GM21360 (cell line): Measurements from ENCODE around the gene COL6A1.
"Not testable (repeated sequence)": the region's sequence is repeated elsewhere in the genome, so short reads cannot be mapped to it uniquely, and the experiment has no call there.

Experiments
- ATAC-seq: cut with Tn5 transposase; IDR thresholded peaks from one replicate; pipeline ENCODE4 v1.9.1; 2021; ENCODE audit warnings: mild to moderate bottlenecking, moderate library complexity; ENCODE audit not compliant: unreplicated experiment

The COL6A1 gene

DNA sequence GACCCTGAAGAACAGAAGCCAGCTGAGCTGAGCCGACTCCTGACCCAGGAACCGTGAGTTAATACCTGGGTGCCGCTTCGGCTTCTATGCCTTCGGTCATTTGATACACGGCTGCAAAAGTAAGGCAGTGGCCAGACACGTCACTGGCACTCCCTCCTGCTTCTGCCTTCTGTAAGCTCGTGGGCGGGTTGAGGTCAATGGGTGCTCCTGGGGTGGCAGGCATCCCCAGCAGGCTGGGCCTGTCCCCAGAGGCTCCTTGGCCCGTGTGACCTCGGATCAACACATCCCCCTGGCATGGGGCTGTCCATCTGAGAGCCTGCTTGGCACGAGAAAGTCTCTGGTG, 35.7 kb upstream of the COL6A1 start:
- ATAC-seq: no peak

DNA sequence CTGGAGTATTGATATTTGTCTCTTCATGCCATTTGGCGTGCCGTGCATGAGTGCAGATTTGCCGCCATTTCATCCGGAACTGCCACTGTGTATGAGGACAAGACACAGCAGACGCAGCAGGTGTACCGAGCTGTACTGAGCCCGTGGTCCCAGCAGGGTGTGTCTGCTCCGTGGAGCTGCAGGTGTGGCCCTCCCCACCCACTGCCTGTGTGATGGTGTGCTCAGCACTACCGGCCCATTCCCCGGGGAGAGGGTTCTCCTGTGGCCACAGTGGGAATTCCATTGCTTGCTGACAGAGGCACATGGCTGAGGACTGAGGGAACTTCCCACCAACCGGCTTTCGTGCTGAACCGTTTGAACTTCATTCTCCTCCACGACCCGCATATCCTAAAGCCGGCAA, 34.3 kb upstream of the COL6A1 start:
- ATAC-seq: no peak

DNA sequence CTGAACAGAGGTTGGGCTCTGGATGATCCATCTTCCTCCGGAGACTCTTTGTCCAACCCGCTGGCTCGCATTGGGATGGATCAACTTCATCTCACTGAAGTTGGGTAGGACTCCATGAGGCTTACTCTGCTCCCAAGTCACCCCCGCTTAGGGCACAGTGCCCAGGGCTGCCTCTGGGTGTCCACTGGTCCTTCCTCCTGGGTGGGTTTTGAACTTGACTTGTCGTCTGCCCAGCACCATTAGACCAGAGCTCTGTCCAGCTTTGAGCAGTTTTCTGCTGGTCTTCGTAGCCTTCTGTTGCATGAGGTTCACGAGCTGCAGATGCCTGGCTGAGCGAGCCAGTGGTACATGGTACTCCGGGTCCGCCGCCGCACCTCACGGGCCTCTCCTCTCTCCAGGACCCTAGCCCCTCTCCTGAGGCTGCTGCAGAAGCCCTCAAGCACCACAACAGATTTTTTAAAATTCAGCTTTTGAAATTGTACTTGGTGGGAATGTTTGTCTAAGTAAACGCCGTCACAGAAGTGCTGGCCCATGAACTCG, 33.8 kb upstream of the COL6A1 start:
- ATAC-seq: no peak

DNA sequence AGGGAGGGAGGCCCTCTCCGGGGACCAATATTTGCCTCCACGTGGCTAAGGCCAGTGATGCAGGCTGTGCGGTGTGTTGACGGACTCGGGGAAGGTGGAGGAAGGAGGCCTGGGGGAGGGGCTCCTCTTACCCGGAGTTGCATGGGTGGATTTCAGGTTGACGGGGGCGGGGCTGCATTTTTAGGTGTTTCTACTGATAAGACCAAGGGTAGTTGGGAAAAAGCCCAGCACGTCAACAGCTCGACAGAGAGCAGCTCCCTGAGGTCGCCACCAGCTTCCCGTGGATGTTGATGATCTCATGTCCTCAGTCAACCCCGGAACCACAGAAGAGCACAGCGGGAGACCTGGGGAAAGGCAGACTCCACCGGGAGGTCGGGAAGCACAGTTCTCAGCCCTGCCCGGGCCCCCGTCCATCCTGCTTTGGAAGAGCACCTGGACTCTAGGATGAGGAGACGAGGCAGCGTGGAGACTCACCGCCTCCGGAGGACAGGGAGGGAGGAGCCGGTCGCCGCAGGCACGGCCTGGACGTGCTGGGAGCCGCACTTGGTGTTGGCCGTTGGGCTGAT, 32.9 kb upstream of the COL6A1 start:
- ATAC-seq: no peak

DNA sequence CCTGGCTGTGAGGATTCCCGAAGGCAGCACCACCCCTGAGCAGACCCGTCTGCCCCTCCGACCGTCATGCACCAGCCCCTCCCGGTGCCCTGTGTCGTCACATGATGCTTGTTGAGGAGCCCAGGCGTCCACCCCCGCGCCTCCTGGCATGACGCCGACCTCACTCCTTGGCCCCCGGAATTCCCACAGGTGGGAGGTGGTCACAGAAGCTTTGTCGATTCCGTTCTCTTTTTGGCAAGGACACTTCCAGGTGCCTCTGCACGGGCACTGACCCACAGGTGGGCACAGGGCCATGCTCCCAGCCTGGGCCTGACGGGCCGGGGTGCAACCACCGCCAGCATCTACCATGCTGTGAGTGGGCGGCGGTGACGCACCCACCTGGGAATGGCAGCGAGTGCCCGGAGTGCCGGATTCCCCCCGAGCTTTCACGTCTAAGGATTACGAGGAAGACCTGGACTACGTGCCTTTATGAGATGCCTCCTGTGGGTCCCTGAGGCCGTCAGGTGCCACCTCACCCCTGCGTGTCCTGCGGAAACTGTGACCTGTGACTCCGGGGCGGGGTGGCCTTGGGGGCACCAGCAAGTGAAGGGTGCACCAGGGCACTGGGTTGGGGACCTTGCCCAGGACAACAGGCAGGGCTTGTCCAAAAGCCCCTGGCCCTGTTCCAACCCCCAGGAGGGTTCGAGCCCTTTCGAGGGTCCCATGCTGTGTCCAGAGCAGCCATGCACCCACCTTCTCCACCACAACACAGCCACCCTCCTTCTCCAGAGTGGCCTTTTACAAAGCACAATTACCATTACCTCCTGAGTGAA, 31.4 kb upstream of the COL6A1 start:
- no peak for ATAC-seq

DNA sequence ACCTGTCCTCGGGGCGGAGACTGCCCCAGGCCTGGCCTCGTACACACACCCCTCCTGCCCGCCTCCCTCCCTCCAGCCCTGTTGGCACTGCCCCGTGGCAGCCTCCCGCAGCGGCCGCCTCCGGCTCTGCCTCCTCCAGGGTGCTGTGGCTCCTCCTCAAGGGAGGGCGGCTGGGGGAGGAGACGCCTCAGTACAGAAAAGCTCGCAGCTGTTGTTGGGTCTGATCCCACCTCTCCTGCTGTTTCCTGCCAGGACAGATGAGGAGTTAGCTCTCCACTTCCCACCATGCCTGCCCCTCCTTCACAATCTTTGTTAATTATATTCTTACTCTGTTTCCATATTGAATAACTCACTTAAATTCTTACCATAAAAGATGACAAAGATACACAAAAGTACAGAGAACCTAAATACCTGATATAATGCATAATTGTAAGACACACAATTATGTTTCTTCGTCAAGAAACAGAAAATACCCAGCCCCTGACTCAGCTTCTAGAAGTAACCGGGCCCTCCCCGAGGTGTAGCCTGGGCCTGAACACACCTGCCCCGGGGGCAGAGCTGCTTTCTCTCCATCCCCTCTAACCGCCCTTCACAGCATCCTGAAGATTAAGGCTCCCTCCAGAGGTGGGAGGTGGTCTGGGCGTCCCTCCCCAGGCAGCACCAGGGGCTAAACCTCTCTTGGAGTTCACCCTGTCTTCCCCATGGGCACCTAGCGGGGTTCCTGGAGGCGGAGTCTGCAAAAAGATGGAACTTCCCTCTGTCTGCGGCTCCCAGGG, 30.6 kb upstream of the COL6A1 start:
- no peak for ATAC-seq

DNA sequence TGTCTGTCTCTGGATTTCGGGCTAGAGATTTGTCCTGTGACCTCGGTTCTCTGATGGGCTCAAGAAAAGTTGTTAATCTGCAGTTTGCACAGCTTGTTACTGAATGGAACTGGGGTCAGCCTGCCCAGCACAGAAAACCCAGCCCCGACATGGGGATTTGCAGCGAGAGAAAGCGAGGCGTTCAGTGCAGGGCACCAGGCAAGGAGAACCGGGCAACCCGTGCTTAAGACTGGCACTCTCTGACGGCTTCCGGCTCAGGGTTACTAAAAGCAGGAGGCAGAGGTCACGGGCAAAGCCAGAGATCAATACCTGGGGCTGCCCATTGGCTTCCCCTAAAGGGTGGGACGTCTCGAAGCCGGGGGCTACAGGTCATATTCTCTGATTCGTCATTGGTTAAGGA, 29.9 kb upstream of the COL6A1 start:
- ATAC-seq: no peak

DNA sequence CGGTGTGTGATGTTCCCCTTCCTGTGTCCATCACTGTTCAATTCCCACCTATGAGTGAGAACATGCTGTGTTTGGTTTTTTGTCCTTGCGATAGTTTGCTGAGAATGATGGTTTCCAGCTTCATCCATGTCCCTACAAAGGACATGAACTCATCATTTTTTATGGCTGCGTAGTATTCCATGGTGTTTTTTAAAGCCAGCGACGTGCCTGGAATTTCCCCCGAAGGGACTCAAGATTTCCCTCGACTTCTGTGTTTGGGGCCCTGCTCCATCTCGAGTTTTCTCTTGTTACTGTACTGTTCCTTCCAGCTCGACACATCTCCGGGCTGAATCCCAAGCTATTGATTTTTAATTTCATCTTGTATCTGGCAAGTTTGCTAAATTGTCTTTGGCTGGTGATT, 29.0 kb upstream of the COL6A1 start:
- not testable (repeated sequence) for ATAC-seq

DNA sequence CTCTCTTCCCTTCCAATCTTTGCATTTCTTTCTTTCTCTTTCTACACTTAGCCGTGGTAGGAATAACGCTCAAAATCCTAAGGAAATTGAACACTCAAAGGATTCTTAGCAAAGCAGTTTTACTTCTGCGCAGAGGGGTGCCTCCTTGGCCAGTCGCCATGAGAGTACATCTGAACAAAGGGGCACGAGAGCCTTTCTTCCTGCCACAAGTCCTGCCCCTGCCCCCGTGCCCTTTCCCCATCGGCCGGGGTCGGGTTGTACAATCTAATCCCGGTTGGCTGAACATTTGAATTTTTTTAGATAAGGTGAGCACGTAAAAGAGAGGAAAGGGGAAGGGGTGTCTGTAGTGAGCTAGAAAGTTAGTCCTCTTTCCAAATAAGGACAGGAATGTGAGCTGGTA, 28.6 kb upstream of the COL6A1 start:
- no peak for ATAC-seq

DNA sequence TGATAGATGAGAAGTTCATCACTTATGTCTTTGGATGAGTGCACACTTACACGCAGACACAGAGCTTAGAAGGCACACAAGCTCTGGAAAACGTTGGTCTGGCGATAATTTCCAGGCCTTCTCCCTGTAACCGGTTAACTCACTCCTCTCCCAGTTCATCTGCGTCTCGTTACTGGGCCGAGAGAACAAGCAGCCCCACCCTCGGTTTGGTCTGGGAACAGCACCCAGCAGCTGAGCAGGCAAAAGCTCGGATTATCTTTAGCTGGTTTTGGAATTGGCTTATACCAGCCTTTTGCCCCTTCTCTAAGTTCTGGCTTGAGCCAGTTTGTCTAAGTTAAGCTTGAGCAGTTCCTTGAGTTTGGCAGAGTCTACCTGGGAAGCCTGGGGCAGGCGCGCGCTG, 27.3 kb upstream of the COL6A1 start:
- no peak for ATAC-seq

DNA sequence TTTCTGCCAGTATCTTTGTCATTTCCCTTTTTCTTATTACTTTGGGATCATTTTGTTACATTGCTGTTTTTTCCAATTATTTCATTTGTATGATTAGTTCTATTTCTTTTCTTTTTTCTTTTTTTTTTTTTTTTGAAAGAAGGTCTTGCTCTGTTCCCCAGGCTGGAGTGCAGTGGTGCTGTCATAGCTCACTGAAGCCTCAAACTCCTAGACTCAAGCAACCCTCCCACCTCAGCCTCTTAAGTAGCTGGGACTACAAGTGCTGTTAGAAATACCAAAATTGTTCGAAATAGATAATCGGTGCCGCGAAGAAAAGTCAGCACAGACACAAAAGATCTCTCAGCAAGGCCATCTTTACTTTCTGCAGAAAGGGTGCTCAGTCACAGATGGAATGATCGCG, 26.6 kb upstream of the COL6A1 start:
- no peak for ATAC-seq

DNA sequence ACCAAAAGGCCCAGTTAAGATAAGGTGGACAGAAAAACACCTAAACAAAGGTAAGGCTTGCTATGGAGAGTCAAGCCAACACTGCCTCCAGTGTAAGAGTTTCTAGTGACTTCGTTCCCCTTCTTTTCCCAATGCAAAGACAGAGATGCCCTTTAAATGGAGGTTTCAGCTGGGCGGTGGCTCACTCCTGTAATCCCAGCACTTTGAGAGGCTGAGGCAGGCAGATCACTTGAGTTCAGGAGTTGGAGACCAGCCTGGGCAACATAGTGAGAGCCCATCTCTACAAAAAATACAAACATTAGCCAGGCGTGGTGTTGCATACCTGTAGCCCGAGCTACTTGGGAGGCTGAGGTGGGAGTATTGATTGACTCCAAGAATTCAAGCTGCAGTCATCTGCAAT, 24.0 kb upstream of the COL6A1 start:
- ATAC-seq: no peak

DNA sequence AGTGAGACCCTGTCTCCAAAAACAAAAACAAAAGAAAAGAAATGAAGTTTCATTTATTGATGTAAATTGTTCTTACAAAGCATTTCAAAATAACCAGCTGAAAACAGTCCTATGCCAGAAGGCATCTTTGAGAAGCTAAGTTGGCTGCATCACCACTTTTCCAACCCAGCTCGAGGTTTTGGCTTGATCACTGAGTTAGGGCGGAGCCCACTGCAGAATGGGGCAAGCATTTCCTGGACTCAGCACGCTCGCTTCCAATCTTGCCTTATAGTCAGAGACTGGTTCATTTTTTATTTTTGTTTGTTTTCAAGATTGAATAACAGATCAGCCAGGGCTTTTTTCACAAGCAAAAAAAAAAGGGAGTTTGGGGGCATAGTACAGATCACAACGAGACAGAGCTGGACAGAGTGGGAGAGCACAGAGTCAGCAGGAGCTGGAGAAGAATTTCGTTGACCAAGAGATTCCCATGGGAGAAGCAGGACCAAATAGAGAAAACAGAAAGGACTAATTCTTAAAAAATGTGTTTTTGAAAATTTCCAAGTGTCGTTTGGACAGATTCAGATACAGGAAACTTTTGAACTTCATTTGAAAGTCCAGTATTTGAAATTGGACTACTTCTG, 23.5 kb upstream of the COL6A1 start:
- no peak for ATAC-seq

DNA sequence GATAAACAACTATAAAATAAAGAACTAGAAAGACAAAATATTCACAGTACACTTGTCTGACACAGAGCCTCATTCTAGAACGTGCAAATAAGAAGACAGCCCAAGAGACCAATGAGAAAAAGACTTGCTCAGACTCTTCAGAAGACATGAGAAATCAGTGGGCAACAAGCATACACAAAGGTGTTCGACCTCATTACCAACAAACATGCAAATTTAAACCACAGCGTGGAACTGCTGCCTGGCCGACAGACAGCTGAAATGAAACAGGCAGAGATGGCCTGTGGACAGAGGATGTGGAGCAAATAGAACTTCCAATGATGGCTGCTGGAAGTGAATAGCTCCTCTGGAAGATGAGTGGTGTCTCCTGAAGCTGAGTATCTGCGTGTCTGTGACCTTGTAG, 22.4 kb upstream of the COL6A1 start:
- no peak for ATAC-seq

DNA sequence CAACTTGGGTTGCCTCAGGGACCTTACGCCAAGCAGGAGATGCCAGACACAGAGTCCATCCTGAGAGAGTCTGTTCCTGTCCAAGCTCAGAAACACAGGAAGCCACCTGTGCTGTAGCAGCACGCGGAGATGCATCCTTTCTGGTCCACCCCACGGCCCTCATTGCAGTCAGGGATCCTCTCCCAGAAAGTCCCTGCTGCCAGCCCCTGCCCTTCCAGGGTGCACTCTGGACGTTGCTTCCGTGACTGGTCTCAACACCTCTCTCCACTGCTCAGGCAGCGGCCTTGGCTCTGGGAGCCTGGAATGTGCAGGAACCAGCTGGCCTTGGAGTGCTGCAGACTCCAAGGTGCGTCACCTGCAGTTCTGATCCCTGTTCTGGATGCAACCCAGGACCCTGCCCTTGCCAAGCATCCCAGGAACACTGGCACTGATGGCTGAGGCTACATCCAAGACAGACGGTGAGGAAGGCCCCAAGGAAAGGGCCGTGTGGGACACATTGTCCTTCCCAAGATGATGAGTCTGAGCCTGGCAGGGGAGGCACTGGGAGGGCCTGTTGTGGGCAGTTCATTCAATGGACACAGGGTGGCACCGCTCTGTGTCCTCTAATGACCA, 21.7 kb upstream of the COL6A1 start:
- no peak for ATAC-seq

DNA sequence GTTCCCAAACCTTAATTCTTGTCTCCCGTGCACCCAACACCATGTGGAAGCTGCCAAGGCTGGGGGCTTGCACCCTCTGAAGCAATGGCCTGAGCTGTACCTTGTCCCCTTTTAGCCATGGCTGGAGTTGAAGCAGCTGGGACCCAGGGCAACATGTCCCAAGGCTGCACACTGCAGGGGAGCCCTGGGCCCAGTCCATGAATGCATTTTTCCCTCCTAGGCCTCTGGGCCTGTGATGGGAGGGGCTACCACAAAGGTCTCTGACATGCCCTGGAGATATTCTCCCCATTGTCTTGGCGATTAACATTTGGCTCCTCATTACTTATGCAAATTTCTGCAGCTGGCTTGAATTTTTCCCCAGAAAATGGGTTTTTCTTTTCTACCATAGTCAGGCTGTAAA, 20.2 kb upstream of the COL6A1 start:
- not testable (repeated sequence) for ATAC-seq

DNA sequence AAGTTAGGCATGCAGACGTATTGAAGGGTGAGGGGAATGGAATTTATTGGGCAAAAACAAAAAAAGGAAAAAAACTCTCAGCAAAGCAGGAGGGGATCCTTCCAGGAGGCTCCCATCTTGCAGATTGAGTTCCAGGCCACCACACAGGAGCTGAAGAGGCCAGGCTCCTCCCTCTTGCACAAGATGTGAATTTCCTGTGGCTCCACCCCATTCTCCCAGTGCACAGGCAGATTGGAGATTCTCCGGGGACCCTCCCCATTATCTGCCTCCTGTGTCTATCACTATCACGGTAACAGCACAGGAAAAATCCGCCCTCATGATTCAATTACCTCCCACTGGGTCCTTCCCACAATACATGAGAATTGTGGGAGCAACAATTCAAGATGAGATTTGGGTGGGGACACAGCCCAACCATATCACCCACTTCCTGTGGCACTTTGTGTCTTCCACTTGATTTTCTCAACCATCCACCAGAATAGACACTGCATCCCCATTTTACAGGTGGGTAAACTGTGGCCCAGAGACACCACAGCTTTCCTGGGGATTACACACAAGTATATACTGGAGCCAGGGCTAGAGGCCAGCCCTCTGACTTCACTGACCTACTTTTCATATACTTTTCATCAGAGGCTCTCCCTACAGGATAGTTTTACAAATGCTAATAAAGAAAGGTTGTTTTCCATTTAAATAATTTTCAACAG, 18.9 kb upstream of the COL6A1 start:
- ATAC-seq: no peak

DNA sequence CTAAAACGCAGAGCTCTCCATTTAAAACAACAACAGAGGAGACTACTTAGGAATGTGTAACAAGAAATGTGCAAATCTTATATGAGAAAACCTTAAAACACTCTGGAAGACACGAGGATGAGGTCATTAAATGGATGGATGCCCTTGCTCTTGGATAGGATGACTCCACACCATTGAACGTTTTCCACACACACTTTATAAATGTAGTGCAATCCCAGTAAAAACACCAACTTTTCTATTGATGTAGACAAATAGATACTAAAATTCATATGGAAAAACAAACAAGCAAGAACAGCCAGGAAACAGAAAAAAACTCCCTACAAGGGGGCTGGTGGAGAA, 18.4 kb upstream of the COL6A1 start:
- ATAC-seq: no peak

DNA sequence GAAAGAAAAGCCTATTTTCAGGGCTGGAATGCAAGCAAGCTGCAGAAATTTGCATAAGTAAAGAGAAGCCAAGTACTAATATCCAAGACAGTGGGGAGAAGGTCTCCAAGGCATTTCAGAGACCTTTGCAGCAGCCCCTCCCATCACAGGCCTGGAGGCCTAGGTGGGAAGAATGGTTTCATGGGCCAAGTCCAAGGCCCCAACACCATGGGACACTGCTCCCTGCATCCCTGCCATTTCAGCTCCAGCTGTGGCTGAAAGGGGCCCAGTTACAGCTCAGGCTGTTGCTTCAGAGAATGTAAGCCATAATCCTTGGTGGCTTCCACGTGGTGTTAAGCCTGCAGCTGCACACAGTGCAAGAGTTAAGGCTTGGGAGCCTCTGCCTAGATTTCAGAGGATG, 16.9 kb upstream of the COL6A1 start:
- ATAC-seq: no peak

DNA sequence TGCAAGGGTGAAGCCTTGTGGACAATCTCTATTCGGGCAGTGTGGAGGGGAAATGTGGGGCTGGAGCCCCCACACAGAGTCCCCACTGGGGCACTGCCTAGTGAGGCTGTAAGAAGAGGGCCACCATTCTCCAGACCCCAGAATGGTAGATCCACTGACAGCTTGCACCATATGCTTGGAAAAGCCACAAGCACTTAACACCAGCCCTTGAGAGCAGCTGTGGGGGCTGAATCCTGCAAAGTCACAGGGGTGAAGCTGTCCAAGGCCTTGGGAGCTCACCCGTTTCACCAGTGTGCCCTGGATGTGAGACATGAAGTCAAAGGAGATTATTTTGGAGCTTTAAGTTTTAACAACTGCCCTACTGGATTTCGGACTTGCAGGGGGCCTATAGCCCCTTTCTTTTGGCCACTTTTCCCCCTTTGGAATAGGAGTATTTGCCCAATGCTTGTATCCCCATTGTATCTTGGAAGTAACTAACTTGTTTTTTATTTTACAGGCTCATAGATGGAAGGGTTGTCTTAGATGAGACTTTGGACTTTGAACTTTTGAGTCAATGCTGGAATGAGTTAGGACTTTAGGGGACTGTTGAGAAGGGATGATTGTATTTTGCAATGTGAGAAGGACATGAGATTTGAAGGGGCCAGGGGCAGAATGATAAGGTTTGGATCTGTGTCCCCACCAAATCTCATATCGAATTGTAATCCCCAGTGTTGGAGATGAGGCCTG, 16.3 kb upstream of the COL6A1 start:
- no peak for ATAC-seq
